Inferior parietal cortex (tissue), 1 donor: ENCODE measurements around the gene CD248.
A peak's percentile ranks its signal among the peaks of the same experiment; 100 is the strongest.

Source experiments
- DNase-seq: peaks from one replicate; pipeline ENCODE4 v3.0.0-alpha.2; 2016; ENCODE audit errors: extremely low spot score

Gene CD248

DNA sequence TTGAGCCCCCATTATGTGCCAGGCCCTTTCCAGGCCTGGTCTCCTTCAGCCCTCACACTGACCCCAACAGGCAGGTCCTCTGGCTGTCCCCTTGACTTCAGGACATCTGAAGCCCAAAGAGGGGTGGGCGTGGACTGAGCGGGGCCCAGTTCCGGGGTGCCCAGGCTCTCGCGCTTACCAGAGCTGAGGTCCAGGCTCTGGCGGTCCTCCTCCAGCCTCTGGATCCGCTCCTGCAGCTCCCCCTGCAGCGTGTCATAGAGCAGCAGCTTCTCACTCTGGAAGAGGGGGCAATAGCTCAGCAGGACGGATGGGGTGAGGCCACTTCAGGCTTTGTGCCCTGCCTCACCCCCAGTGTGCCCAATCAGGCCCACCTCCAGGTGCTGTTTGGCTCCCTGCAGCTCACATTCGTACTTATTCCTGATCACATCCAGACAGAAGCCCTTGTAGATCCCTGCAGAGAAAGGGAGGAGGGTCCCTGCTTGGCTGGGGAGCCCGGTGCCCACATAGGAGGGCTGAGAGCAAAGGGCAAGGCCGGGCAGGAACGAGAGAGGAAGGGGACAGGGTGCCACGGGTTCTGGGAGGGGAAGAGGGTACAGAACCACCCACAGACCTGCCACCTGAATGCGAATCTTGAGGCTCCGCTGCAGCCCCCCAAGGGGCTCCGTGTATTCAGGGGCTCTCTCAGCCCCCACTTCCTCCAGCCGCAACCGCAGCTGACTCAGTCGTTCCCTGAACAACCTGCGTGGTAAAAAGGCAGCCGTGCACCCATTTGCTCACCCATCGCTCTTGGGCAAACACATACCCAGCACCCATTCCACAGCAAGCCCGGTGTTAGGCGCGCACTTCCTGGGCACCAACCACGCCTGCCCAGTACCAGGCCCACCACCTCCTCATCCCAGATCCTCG is 24.0 kb upstream of the CD248 start:
- DNase-seq: no peak

GRCh38 chr11:66339686-66340483 is 23.0 kb upstream of the CD248 start:
- DNase-seq: no peak

- DNase-seq: no peak
Observed at GRCh38 chr11:66339162-66339675, 22.4 kb upstream of the CD248 start.

DNA sequence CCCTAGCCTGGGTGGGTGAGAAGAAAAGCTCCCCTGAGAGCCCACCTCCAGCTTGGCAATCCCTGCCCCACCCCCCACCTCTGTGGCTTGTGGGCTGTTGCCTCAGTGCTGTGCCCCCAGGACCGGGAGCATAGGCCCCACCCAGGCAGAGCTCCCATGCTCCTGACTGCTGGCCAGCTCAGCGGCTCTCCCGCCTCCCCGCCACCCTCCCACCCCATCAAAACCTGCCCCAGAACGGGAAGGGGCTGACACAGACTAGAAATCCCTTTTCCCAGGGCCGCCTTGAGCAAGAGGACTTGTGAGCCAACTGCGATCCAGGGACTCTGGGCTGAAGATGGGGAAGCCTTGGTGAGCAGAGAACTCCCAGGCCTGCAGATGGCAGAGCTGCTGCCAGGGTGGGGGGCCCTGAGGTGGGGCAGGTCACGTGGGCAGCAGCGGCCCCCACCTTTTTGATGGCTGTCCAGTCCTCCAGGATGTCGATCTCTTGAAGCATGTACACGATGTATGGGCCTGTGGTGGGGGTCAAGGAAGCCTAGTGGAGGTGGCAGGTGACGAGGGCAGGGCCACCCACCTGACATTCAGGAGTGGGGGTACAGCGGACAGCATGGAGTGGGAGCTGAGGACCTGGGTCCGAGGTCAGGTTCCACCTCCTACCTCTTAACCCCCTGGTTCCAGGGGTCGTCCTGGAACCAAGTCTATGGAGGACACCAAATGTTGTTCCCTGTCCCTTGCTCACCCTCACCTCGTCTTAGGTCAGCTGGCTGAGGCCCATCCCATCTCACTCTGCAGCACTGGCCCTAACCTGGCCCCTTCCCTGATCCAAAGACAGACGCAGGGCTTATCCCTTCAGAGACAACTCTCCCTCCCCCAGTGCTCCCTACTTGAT is 21.7 kb upstream of the CD248 start:
- DNase-seq: no peak

- no peak for DNase-seq
Observed at GRCh38 chr11:66337103-66337899, 20.5 kb upstream of the CD248 start.

DNA sequence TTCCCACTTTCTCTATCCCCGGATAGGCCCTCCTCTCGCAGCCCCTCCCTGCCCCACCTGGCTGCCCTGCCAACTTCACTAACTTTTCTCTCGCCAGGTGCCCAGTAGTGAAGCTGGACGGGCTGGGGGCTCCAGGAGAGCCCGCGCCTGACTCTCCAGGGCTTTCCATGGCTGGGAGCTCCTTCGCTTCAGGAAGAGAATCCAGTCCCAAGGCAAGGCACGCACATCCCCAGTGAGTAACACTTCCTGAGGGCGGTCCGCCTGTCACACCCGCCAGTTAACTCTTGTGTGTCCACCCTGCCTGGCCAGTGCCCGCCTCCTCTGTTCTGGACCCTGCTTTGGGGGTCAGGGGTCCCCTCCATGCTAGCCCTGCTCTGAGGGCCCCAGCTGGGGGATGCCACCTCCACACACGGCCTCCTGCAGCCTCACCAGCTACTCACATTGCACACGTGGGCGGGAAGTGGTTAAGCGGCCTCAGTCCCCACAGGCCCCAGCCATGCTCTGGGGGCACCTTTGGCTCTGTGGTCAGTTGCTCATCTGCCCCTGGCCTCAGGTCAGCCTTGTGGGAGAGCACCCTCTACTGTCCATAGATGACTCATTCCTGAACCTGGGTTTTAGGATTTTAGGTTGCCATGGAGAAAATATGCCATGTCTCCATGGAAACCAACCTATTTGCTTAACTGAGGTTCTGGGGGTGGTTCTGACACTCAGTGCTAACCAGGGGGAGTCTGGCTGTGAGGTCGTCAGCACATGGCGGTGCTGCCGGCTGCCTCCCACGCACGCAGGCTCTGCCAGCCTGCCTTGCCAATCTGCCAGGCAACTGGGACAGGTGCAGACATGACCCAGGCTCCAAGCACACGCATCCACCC is 19.6 kb upstream of the CD248 start, which contains the start of gene RIN1:
RIN1 (minus strand) TSS at position 201 of the 869 bp plus-strand sequence; CDS start at position 169, 32 bp downstream.
- DNase-seq: peak; percentile 72

GRCh38 chr11:66335531-66336233 is 18.8 kb upstream of the CD248 start:
- no peak for DNase-seq

DNA sequence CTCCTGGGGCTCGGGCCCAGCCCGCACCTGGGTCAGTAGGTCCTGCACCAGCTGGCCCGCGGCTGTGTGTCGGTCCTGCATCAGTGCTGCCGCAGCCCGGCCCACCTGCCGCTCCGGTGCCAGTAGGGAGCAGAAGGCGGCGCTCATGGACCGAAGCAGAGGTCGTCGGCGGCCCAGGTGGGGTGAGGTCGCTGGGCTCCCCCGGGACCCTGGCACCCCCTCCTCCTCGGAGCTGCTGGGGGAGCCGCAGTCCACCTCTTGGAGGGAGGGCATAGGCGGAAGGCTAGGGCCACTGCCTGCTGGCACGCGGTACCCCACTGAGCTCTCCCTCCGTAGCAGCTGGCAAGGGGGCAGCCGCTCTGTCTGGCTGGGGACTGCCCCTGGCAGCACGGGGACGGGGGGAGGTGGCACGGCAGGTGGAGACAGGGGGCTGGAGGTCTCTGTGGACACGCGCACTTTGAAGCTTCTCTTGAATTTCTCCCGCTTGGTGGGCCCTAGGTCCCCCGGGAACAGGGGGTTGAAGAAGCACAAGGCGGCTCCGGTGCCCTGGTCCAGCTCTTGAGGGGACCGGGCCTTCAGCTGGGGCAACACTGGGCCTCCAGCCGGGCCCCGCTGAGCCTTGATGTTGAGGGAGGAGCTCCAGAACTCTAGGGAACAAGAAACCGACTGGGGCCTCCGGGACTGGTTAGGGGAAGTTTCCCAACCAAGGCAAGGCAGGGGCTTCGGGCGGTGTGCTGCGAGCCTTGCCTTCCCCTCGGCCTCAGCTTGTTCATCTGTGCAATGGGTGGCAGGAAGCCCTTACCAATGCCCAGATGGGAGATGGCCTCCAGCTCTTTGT is 18.0 kb upstream of the CD248 start:
- DNase-seq: no peak

GRCh38 chr11:66333896-66334604 is 17.2 kb upstream of the CD248 start:
- DNase-seq: no peak

- DNase-seq: no peak
Observed at GRCh38 chr11:66333220-66333877, 16.5 kb upstream of the CD248 start.

- DNase-seq: no peak
Observed at GRCh38 chr11:66332371-66333219, 15.8 kb upstream of the CD248 start.

DNA sequence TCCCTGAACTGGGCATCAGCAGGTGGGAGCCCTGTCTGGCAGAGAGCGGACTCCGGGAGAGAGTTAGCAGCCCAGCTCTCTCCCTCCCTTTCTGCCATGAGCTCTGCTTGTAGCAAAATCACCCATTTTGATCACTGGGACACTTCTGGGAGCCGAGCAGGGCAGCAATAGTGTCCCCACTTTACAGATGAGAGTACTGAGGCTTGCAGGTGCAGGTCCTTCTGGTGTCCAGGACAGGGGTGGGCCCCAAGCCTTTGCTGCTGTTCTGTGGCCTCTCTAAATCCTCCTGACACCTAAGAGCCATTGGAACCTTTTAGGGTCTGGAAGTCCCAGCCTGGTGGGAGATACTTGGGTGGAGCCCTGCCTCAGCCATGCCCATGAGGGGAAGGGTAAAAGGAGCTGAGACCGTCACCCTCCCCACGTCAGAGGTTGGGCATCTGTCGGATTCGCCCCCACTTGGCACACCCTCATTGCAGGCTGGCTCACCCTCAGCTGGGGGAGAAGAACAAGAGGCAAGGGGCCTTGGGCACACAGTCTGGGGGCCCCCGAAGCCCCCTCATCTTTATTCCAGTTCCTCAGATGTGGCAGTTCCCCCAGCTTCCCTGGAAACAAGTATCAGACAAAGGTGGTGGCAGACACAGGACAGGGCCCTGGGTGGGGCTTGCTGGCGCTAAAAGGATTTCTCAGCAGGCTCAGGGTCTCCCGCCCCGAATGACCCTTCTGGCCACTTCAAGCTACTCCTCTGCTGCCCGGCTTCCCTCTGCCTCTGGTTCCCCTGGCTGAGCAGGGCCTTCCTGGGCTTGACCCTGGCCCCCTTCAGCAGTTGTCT is 14.9 kb upstream of the CD248 start:
- DNase-seq: no peak

GRCh38 chr11:66330931-66331330 is 14.1 kb upstream of the CD248 start:
- no peak for DNase-seq

GRCh38 chr11:66329165-66329673 is 12.4 kb upstream of the CD248 start:
- DNase-seq: no peak
